ENCODE results near the gene VPS33B.

- TF ChIP-seq POLR2AphosphoS5 (IDR thresholded peaks at IDR 0.05; ENCODE audit: low read depth, low read length) (no peak), POLR2A (IDR thresholded peaks at IDR 0.05; ENCODE audit: low read depth, low read length) (no peak)
Observed at GRCh38 chr15:90974216-90974615, 48.2 kb downstream of the VPS33B start.

Measured in GM12891 (cell line).